ENCODE data around the gene TMEM101.

DNA sequence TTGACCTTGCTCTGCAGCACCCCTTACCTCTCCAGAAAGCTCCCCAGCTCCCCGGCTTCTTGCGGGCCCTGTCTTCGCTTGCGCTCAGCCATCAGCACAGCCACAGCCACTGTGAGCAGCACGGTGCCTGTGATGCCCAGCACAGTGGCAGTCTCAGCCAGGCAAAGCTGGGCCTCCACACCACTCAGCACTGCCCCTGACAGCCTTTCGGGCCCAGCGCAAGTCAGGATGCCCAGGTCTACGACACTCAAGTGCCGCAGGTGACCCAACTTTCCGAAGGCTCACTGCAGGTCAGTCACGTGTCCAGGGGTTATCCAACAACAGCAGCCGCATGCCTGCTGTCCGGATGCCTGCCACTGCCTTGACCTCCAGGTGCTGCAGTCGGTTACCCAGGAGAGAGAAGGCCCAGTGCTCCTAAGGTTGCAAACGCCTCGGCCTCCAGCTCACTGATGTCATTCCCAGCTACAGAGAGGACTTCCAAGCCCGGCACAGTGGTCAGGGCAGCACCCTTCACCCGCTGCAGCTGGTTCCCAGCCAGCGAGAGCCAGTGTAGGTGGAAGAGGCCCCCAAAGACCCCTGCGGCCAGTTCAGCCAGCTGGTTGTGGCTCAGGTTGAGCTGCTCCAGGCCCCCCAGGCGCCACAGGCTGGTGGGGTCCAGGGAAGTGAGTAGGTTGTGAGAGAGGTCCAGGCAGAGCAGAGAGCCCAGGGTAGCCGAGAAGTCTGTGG, 8.9 kb upstream of the TMEM101 start:
- TF ChIP-seq CTCF (IDR thresholded peaks at IDR 0.05; ENCODE audit: control extremely low read depth in 1 of 3, insufficient read depth in 1 of 3, low read depth in 1 of 3, low read length in 3 of 3) (no peak), RXRA (IDR thresholded peaks at IDR 0.05; ENCODE audit: insufficient read depth, low read depth, low read length) (no peak)

Data from H1 (cell line).